Esophagus muscularis mucosa (tissue), 4 donors: ENCODE measurements around the gene TOR2A.

ENCODE experiments used
- CTCF ChIP-seq, 3 experiments: fragments of 200-600 bp in 2 of 3; fragments of 450-650 bp in 1 of 3; sonication (generic) in 2 of 3; IDR thresholded peaks; one replicate each; pipeline ENCODE4 v1.5.1; 2017 to 2019; ENCODE audit warnings: antibody characterized with exemption in 3 of 3, mild to moderate bottlenecking in 2 of 3, moderate library complexity in 1 of 3
- EP300 ChIP-seq: sonication (generic); formaldehyde crosslinking; IDR thresholded peaks from one replicate; pipeline ENCODE4 v1.6.1; 2017; ENCODE audit warnings: antibody characterized with exemption
- POLR2A ChIP-seq: fragments of 450-650 bp; IDR thresholded peaks from one replicate; pipeline ENCODE4 v1.6.1; 2017; ENCODE audit warnings: antibody characterized with exemption, moderate library complexity, mild to moderate bottlenecking, low read depth

GRCh38 chr9:127682351-127683136, 52.5 kb downstream of the TOR2A start:
- TF ChIP-seq EP300: no peak
- TF ChIP-seq POLR2A: no peak
- TF ChIP-seq CTCF (IDR thresholded peaks at IDR 0.05): no peak
